Glomerular visceral epithelial cell (primary cell): ENCODE data around the gene ANKS1B.
"Not testable (repeated sequence)": the region's sequence is repeated elsewhere in the genome, so short reads cannot be mapped to it uniquely, and the experiment has no call there.

ENCODE experiments used
- DNase-seq: peaks from one replicate; pipeline ENCODE4 v3.0.0-alpha.2; 2016; ENCODE audit errors: extremely low spot score

ANKS1B gene

DNA sequence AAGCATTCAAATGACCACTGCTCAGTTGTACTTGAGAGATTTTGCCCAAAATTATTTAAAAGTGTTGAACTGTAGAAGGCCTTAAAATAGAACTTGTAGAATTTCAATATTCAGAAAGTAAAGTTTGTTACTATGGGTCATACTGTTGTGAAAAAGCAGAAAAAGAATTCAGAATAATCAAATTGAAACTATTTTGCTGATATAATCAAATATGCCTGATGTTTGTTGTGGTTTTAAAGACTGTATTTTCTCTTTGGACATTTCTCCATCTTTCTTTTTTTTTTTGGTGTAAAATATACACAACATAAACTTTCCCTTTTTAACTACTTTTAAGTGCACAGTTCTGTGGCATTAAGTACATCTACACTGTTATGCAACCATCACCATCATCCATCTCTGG, 964.9 kb downstream of the ANKS1B start:
- DNase-seq: no peak

DNA sequence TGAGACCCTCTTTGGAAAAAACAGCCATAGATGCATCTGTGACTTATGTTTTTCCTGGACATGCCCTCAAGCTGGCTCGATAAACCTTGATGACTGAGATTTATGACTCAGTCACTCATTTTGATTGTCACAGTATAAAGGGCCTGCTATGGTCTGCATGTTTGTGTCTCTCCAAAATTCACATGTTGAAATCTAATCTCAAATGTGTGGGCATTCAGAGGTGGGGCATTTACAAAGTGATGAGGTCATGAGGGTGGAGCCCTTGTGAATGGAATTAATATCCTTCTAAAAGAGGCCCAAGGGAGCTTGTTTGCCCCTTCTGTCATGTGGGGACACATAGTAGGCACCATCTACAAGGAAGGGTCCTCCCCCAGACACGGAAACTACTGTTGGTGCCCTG, 966.8 kb downstream of the ANKS1B start:
- DNase-seq: no peak

DNA sequence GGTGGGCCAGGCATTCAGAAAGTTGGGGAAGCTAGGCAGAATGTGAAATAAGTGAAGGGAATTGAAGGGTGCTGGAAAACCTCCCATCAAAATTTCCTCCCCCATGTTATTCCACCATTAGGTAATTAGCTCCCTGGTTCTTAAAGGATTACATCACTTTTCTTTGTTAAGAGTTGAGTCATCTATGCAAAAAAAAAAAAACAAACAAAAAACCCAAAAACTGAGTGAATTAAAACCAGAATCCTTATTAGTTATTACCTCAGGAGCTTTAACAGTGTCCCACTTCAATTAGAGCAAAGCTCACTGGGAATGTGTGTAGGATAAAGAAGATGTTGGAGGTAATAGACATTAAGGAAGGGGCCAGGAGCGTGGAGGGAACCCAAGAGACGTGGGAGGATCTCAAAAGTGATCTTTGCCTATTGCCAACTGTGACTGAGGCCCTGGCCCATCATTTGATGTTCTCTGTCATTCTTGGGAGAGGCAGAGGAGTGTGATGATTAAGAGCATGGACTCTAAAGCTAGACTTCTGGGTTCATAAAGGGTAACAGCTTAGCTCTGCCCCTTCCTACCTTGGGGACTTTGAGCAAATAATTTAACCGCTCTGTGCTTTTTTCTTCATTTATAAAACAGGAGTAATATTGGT, 975.0 kb downstream of the ANKS1B start:
- no peak for DNase-seq

DNA sequence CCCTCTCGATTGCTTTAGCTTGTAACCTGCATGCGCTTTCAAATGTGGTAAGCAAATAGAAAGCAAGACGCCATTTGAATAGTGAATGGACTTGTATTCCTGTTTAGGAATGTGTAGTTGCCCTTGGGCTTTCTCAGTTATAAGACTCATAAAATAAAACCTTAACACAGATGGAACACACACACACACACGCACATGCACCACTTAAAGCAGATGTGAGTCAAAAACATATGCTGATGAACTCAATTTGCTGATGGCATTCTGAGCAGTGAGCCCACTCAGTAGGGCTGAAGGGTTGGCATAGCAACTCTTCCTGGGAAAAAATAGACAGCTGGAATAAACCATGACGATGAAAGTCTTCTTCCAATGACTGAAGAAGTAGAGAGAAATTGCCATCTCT, 979.1 kb downstream of the ANKS1B start:
- no peak for DNase-seq

DNA sequence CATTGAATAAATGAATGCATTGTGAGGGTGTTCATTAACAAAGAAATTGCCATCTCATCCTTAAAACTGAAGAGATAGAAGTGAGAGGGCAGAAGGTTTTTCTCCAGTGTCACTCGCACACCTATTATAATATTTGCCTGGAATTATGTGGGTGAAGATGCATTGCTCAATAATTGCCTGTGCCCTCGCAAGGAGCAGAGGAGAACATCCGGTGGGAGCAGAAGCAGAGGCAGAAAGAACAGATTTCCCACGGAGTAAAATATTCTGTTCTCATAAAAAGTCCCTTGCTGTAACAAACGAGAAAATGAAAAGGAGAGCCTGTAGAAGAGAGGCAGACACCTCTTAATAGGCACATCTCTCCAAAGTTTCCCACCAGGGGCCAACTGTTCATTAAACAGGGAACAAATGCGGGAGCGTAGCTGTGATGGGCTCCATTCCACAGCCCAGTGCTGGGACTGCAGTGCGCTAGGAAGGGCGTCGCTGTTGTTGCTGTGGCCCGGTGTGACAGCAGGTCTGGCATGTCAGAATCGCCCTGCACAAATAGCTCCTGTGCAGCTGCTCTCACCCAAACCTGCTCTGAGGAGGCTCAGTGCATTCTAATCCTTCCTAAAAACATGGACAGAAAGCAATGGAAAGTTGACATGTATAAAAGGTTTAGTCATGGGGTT, 979.8 kb downstream of the ANKS1B start:
- no peak for DNase-seq

DNA sequence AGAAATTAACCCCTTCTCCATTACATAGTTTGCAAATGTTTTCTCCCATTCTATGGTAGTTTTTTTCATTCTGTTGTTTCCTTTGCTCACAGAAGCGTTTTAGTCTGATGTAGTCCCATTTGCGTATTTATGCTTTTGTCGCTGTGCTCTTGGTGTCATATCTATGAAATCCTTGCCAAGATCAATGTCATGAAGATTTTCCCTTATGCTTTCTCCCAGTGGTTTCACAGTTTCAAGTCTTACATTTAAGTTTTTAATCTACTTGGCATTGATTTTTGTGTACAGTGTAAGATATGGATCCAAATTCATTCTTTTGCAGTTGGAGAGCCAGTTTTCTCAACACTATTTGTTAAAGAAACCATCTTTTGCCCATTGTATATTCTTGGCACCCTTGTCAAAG, 982.0 kb downstream of the ANKS1B start:
- no peak for DNase-seq

DNA sequence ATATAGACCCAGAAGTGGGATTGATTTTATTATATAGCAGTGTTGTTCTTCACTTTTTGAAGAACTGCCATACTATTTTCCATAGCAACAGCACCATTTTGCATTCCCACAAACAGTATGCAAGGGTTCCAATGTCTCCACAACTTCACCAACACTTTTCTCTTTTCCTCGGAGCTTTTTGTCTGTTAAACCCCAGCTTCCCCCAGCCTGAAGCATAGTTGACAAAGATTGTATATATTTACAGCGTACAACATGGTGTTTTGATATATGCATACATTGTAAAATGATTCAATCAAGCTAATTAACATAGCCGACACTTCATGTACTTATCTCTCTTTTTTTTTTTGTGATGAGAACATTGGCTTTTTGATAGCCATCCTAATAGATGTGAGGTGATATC, 982.6 kb downstream of the ANKS1B start:
- no peak for DNase-seq

DNA sequence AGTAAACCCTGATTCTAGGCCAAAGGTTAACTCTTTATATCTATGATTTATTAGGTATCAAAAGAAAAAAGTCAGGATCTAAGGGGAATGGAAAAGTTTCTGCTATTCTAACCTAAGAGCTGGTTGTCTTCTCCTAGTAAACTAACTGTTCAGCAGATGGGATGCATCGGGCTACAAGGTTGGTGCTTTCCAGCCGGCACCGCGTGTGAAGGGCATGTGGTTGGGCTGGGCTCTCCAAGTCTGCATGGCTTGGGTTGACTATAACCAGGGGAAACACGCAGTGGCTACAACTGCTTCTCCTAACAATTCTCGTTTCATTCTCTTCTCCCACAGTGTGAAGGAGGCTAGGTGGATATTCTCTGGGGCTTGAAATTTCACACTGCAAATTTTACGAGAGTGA, 985.2 kb downstream of the ANKS1B start:
- no peak for DNase-seq

DNA sequence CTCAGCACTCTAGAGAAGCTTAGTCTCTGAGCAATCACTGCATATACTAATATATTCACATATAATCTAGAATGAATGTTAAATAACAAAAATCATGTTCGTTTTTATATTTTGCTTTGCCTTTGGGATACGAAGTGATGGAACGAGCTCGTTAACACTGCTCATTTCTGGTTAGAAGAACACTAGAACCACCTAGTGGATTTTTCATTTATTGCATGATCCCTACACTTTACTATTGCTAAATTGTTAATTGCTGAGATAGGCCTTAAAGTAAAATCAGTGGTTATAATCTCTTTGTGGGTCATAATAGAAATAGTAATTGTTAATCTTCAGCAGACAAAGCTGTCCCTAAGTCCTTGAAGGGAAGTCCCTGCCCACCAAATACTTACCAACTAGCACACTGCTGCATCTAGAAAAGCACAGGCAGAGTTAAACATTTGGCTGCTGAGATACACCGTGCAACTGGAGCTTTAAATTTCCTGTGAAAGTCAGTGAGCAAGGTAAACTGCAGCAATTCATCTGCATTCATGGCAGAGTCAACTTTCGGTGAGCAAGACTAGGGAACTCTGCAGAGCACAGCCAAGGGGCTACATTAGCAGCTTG, 985.9 kb downstream of the ANKS1B start:
- DNase-seq: peak; percentile 7

DNA sequence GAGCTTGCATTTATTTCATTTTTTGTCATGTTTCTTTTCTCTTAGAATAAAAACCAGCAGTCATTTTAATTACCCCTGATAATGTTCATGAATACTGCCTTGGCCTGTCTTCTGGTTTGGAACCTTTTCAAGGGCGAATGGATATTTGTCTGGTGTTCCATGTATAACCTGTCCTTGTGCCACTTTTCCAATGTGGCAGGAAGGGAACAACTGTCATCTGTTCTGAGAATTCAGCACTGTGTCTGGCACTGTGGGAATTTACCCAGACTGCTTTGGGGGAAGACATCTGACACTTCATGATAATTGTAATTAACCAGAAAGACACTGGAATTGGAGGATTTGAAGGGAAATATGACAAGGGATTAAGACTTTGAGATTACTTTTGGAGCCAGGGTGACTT, 986.8 kb downstream of the ANKS1B start:
- no peak for DNase-seq

DNA sequence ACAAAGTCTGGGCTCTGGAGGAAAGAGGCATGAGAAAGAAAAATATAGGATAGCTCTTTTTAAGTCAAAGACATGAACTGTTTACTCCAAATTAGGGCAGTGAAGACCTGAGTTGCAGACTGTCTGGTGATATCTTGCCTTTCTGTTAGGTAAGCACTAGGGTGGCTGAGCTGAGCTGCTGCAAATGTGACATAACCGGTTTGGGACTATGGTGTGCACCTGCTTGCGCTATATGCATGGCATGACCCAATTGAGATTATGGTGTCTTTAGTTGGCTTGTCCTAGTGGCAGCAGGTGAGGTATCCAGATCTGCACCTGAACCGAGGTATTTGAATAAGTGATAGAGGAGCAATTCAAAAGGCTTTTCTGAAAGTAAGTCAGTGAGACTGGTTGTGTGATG, 994.1 kb downstream of the ANKS1B start:
- no peak for DNase-seq

DNA sequence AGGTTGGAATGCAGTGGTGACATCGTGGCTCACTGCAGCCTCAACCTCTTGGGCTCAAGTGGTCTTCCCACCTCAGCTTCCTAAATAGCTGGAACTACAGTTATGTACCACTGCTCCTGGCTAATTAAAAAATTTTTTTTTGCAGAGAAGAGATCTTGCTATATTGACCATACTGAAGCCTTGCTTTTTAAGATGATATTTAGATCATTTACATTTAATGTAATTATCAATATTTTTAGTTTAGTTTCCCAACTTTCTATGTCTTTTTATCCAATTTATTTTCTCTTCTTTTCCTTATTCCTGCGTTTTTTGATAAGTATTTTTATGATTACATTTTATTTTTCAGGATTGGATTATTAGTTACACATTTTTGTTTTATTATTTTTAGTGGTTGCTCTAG, 999.6 kb downstream of the ANKS1B start:
- no peak for DNase-seq

DNA sequence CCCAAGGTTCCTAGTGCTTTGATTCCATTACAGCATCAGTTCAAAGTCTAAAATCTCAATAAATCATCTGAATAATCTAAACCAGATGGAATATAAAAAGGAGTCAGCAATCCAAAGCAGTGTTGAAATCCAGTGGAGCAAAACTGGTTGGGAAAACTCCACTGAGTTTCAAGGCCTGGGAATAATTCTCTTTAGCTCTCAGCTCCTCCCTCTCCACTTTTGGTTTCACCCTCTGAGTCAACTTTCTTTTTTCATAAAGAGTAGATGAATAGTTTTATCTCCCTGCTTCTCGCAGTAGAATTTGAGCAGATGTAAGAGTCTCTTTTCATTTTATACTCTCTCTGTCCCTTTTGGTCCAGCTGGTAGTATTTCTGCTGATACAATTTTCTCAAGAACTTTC, 1001.1 kb downstream of the ANKS1B start:
- DNase-seq: no peak

DNA sequence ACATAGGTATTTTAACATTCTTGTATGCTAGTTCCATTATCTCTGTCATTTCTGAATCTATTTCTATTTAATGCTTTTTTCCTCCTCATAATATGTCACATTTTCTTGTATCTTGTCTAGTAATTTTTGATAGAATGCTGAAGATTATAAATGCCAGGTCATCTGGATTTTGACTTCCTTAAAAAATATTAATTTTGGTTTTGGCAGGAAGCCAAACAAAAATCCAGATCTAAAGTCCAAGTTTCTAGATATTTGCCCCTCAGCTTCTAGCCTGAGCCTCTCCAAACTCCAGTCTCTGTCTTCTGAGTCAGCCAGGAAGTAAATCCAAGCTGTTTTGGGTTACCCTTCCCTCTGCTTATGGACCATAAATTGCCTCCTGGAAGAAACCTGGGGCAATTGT, 1004.2 kb downstream of the ANKS1B start:
- no peak for DNase-seq

DNA sequence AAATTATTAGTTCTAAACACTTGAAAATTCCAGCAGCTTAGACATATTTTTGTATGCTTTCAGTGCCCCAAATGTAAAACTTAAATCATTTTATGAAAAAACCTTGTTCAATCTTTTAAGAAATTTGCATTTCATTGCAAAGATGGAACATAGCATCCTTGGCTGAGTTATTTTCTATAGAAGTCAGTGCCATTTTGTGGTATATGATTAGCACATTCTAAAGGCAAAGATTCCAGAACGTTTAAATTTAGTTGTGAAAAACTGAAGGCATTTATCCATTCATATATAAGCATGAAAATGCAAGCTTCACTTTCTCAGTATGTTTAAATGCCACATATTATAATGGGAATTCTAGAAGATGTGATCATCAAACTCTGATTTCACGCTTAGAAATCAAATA, 1007.5 kb downstream of the ANKS1B start:
- no peak for DNase-seq

DNA sequence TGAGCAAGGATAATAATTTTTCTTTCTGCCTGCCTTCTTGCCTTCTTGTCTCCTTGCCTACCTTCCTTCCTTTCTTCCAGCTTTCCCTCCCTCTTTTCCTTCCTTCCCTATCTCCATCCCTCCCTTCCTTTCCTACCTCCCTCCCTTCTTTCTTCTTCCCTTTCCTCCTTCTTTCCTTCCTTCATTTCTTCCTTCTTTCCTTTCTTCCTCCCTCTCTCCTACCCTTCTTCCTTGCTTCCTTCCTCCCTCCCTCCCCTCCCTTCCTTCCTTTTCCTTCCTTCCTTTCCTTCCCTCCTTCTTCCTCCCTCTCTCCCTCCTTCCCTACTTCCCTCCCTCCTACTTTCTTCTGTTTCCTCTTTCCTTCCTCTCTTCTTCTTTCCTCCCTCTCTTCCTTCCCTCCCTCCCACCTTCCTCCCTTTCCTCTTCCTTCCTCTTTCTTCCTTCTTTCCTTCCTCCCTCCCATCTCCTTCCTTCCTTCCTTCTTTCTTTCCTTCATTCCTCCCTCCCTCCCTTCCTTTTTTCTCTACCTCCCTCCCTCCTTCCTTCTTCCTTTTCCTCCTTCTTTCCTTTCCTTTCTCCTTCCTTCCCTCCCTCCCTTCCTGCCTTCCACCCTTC, 1009.9 kb downstream of the ANKS1B start:
- no peak for DNase-seq

DNA sequence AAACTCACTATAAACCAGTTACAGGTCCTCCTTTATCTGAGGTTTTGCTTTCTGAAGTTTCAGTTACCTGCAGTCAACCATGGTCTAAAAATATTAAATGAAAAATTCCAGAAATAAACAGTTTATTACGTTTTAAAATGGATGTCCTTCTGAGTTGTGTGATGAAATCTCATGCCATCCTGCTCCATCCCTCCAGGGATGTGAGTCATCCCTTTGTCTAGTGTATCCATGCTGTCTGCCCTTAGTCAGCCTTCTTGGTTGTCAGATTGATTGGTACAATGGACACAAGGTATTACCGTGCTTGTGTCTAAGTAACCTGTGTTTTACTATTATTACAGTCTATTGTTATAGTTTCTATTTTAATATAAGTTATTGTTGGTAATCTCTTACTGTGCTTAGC, 1011.3 kb downstream of the ANKS1B start:
- no peak for DNase-seq

DNA sequence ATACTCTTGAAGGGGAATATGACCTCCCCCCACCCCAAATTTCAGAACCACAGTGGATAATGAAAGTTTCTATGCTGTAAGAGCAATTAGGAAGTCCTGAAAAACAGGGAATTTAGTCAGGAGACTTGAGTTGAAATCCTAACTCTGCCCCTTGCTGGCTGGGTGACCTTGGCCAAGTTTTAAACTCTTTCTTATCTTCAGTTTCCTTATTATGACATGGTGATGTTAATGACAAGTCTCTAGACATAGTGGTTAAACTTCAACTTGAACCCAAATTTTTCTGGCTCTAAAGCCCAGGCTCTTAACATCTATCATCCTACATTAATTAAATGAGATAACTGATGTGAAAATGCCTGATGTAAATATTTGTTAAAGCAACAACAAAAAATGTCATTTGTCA, 1013.8 kb downstream of the ANKS1B start:
- DNase-seq: no peak

DNA sequence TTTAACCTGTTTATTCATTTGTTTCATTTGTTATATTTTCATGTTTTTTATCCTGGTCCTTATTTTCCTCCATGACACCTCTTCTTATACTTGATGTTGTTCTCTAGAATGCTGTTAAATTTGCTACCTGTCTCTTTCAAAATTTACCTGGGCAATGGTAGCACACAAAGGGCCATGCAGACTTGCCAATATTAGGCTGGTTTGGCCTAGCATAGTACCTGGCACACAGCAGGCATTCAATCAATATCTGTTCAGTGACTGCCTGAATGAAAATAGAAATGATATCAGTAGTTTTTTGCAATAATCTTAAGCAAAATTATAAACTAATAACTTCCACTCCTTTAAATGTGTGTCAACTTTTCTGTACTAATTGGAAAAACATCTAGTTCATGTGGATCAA, 1014.5 kb downstream of the ANKS1B start:
- no peak for DNase-seq

DNA sequence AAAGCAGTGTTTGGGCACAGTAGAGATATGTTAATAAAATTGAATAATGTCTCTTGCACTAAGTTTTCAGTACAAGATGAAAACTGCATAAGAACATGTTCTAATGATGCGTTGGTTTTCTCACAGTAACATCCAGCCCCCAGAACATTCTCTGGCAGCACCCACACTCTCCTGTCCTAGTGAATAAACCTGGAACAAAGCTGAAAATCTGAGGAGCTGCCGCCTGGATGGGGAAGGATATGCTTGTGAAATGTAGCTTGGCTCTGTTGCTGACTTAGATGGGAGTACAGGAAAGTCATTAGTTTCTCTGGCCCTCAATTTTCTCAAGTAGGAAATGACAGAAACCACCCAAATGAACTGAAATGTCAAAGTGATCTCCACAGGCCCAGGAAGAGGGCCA, 1015.8 kb downstream of the ANKS1B start:
- DNase-seq: no peak

DNA sequence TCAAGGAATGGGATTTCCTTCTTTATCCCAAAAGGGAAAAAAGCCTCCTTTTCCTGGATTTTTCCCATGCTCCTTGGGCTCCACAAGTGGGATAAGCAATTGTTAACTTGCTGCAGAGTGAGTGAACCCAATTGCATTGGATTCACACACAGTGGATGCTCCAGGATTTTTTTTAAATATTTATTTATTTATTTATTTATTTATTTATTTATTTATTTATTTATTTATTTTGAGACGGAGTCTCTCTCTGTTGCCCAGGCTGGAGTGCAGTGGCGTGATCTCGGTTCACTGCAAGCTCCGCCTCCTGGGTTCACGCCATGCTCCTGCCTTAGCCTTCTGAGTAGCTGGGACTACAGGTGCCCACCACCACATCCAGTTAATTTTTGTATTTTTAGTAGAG, 1027.6 kb downstream of the ANKS1B start:
- DNase-seq: not testable (repeated sequence)

DNA sequence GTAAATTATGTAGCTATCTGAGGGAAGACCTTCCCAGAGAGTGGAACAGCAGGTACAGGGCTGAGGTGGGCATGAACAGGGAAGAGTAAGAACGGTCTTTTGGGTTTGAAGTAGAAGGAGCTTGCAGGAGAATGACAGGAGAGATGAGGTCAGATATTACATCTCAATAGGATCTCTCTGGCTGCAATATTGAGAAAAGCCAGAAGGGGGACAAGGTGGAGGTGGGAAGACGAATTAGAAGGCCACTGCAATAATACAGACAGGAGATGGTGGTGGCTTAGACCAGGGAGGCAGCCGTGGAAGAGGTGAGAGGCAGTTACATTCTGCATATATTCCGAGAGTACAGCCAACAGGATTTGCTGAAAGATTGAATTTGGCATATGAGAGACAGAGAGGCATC, 1029.5 kb downstream of the ANKS1B start:
- DNase-seq: peak; percentile 25

DNA sequence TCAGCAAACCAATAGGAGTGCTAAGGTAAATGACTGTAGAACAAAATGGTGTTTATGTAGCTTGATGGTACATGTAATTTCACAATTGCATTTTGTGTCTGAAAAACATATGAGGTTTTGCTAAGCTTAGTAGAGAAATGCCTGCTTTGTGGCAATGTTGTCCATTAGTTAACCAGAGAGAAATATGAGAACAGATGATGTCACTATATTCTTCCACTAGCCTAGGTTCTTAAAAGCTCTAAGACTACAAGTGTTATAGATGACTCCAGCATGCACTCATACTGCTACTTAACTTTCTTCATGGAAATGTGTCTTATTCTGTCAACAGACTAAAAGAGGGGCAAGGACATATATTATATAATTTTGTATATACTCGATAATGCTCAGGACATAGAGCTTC, 1030.2 kb downstream of the ANKS1B start:
- DNase-seq: no peak
